HepG2 (cell line): ENCODE results near the gene SERBP1. TPM values are rescaled to one million over a fixed set of nuclear protein-coding genes. Genes with fewer than 3 reads are reported as not detected.

ENCODE experiments used
- ATAC-seq: fragments of 200-7000 bp; cut with Tn5 transposase; 3 replicates; pipeline ENCODE4 v1.9.1; 2020; ENCODE audit warnings: mild to moderate bottlenecking, moderate library complexity
- BruUV-seq: library from RNA; stranded (reverse); fragments of 400-500 nt; replicated peaks from 2 replicates; lab custom pipeline; 2021; lab: Mats Ljungman, UMichigan
- CTCF ChIA-PET: fragments of 300-600 bp; formaldehyde crosslinking; extraction: SDS; loops from one replicate; lab custom pipeline; 2021; ENCODE audit warnings: low total read pairs, inconsistent platforms, low intra/inter-chr PET ratio; lab: Yijun Ruan, JAX
- POLR2A ChIA-PET: fragments of 350-600 bp; sonication (Branson Sonifier 250); formaldehyde crosslinking; loops from one replicate; lab custom pipeline; 2020; ENCODE audit warnings: antibody characterized with exemption, inconsistent platforms; lab: Yijun Ruan, JAX
- DNase-seq: peaks from one replicate; pipeline ENCODE4 v3.0.0-alpha.2; 2015; ENCODE audit warnings: low spot score
- FAIRE-seq: peaks from 3 replicates; lab custom pipeline; 2011; peaks lifted over from hg19 to GRCh38; lab: Jason Lieb, UNC
- H2AFZ ChIP-seq: one replicate; pipeline ENCODE4 v1.6.1; 2011; ENCODE audit warnings: low read length, inconsistent platforms
- H3K27ac ChIP-seq: fragments of 300-600 bp; 3 replicates; pipeline ENCODE4 v1.8.0; 2011; ENCODE audit warnings: mixed run types, mild to moderate bottlenecking, mixed read lengths, low read length, inconsistent platforms; ENCODE audit not compliant: insufficient read depth; ENCODE audit errors: extremely low read length
- H3K27me3 ChIP-seq, 2 experiments: fragments of 200-600 bp in 1 of 2; 2 replicates in 1 of 2; 3 replicates in 1 of 2; pipeline versions ENCODE4 v1.6.0 to v1.8.0; 2011; ENCODE audit warnings: low read length in 2 of 2, mild to moderate bottlenecking in 2 of 2, moderate library complexity in 2 of 2, inconsistent platforms in 1 of 2; ENCODE audit not compliant: insufficient read depth in 2 of 2, control insufficient read depth in 1 of 2
- H3K36me3 ChIP-seq, 2 experiments: fragments of 200-600 bp in 1 of 2; replicated peaks in 1 of 2; 2 replicates in 1 of 2; 3 replicates in 1 of 2; pipeline versions ENCODE4 v1.5.1 to v1.8.0; 2011; ENCODE audit warnings: low read length in 2 of 2, inconsistent platforms in 1 of 2; ENCODE audit not compliant: insufficient read depth in 2 of 2, control insufficient read depth in 1 of 2
- H3K4me1 ChIP-seq: 2 replicates; pipeline ENCODE4 v1.5.1; 2012; ENCODE audit warnings: low read length, inconsistent platforms; ENCODE audit not compliant: insufficient read depth
- H3K4me2 ChIP-seq: 2 replicates; pipeline ENCODE4 v1.6.0; 2011; ENCODE audit warnings: low read depth, low read length, inconsistent platforms
- H3K4me3 ChIP-seq, 3 experiments: fragments of 200-600 bp in 1 of 3; sonication (generic), shearing (Covaris generic) in 1 of 3; replicated peaks in 1 of 3; 2 replicates each; pipeline ENCODE4 v1.5.1; 2011 to 2016; ENCODE audit warnings: low read length in 3 of 3, inconsistent platforms in 2 of 3, low read depth in 2 of 3, mild to moderate bottlenecking in 2 of 3, control low read depth in 1 of 3, mixed read lengths in 1 of 3; ENCODE audit not compliant: insufficient read depth in 1 of 3
- H3K79me2 ChIP-seq: one replicate; pipeline ENCODE4 v1.6.1; 2011; ENCODE audit warnings: low read length, inconsistent platforms; ENCODE audit not compliant: insufficient read depth
- H3K9ac ChIP-seq: 2 replicates; pipeline ENCODE4 v1.6.0; 2011; ENCODE audit warnings: mild to moderate bottlenecking, low read depth, low read length, inconsistent platforms; ENCODE audit not compliant: insufficient read depth
- H3K9me3 ChIP-seq: 2 replicates; pipeline ENCODE4 v1.5.1; 2012; ENCODE audit warnings: mild to moderate bottlenecking, low read length
- H4K20me1 ChIP-seq: 2 replicates; pipeline ENCODE4 v1.6.0; 2011; ENCODE audit warnings: inconsistent platforms, mild to moderate bottlenecking, low read length, moderate library complexity; ENCODE audit not compliant: insufficient read depth
- NCOA2 ChIP-seq: sonication (generic); formaldehyde crosslinking; IDR thresholded peaks from 2 replicates; pipeline ENCODE4 v1.8.0; 2022; ENCODE audit warnings: inconsistent platforms
- PCBP1 ChIP-seq: fragments of 200-400 bp; formaldehyde crosslinking; IDR thresholded peaks from 2 replicates; pipeline ENCODE4 v1.6.1; 2017; ENCODE audit warnings: mild to moderate bottlenecking, low read depth, low read length, borderline replicate concordance
- RBM39 ChIP-seq: fragments of 200-400 bp; formaldehyde crosslinking; IDR thresholded peaks from one replicate; pipeline ENCODE4 v1.6.1; 2018; ENCODE audit warnings: antibody characterized with exemption, mild to moderate bottlenecking, low read depth, low read length; ENCODE audit not compliant: poor library complexity, severe bottlenecking
- SIX1 ChIP-seq: sonication (generic); formaldehyde crosslinking; IDR thresholded peaks from 2 replicates; pipeline ENCODE4 v1.4.0; 2020; ENCODE audit warnings: missing genetic modification reagents, borderline replicate concordance
- SSRP1 ChIP-seq: IDR thresholded peaks from 2 replicates; pipeline ENCODE4 v1.6.1; 2016; ENCODE audit warnings: control low read depth
- ZNF773 ChIP-seq: sonication (generic); formaldehyde crosslinking; IDR thresholded peaks from 2 replicates; pipeline ENCODE4 v1.4.0; 2020; ENCODE audit warnings: missing genetic modification reagents, borderline replicate concordance
- WGBS: methylation state at CpG from one replicate; pipeline ENCODE4 v1.1.6; 2017; ENCODE audit warnings: low lambda C conversion rate; 5-methylcytosine and 5-hydroxymethylcytosine counted together
- in situ Hi-C: cut with HindIII; loops from 2 replicates; pipeline ENCODE4 v1.10.0; 2017; ENCODE audit warnings: low pct_unique_long_range_greater_than_20kb; ENCODE audit not compliant: extremely low pct_ligation_motif_present
- intact Hi-C: fragments of 100-400 bp; cut with micrococcal nuclease; formaldehyde crosslinking; loops from one replicate; pipeline ENCODE4 v1.10.0; 2022; ENCODE audit not compliant: unreplicated experiment
- polyA plus RNA-seq, 8 experiments: library from polyadenylated mRNA; depleted of rRNA in 3 of 8; stranded (reverse) in 7 of 8; unstranded in 1 of 8; fragments of >200 nt; fragmentation: Illumina TruSeq in 4 of 8; extraction: Trizol in 4 of 8; gene quantifications; 2 replicates each; pipeline versions ENCODE4 v1.2.1 to v1.2.3, GENCODE V29; 2011 to 2016; ENCODE audit warnings: low read depth in 4 of 8, missing spikeins in 1 of 8, mixed read lengths in 1 of 8; ENCODE audit not compliant: insufficient read depth in 1 of 8
- total RNA-seq, 5 experiments: library from RNA; depleted of rRNA; stranded (reverse); fragments of >200 nt; fragmentation: Illumina TruSeq; extraction: Trizol; gene quantifications; 2 replicates each; pipeline ENCODE4 v1.2.3, GENCODE V29; 2016; ENCODE audit warnings: low read depth in 1 of 5
- TF ChIP-seq, protein P1 (sequence below): sonication (generic); formaldehyde crosslinking; IDR thresholded peaks from 2 replicates; pipeline ENCODE4 v1.4.0; 2020; ENCODE audit warnings: missing genetic modification reagents, borderline replicate concordance

SERBP1 gene
- total and polyA plus RNA-seq, 2 of the 13 experiments (the other 11 are each of a cell fraction or from before 2014, with no cell fraction given) = 175 to 281 TPM

- FAIRE-seq (no peak), ATAC-seq (no peak), DNase-seq (no peak)
- Histone ChIP-seq H3K27me3 (peaks cover 0 to 15% of the 10 kb centered on the region in 2 experiments; a peak in 2 of 5 replicates), H3K9me3 (no peaks in the 10 kb centered on the region), H3K4me1 (no peaks in the 10 kb centered on the region), H2AFZ (no peak overlapping the region), H3K79me2 (no peaks in the 10 kb centered on the region), H4K20me1 (no peaks in the 10 kb centered on the region), H3K4me2 (no peak overlapping the region), H3K9ac (no peak overlapping the region), H3K4me3 (no peak overlapping the region), H3K27ac (no peak overlapping the region), H3K36me3 (no peaks in the 10 kb centered on the region)
- in situ Hi-C loops = no loop called here
- BruUV-seq = no TSS peak
- POLR2A ChIA-PET = no interaction called here
- TF ChIP-seq NCOA2 (CRISPR knock-in tag) (no peak), SSRP1 (CRISPR knock-in tag) (no peak), PCBP1 (no peak), SIX1 (no peak), ZNF773 (CRISPR knock-in tag) (no peak), RBM39 (no peak)
- TF ChIP-seq, protein P1, sequence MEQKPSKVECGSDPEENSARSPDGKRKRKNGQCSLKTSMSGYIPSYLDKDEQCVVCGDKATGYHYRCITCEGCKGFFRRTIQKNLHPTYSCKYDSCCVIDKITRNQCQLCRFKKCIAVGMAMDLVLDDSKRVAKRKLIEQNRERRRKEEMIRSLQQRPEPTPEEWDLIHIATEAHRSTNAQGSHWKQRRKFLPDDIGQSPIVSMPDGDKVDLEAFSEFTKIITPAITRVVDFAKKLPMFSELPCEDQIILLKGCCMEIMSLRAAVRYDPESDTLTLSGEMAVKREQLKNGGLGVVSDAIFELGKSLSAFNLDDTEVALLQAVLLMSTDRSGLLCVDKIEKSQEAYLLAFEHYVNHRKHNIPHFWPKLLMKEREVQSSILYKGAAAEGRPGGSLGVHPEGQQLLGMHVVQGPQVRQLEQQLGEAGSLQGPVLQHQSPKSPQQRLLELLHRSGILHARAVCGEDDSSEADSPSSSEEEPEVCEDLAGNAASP (CRISPR knock-in tag) = no peak
- CTCF ChIA-PET = no interaction called here
- WGBS = 17% methylated on average over 4 of the region's 4 CpGs
- intact Hi-C loops = loop anchor here (1.0 kb wide), 1 partner anchor 33 kb away; no protein-coding TSS in a partner anchor
Measured at GRCh38 chr1:67468066-67468718, 38.0 kb upstream of the SERBP1 start.
